Neural crest cell (in vitro differentiated cells): Measurements from ENCODE around the gene NFU1. TPM values are rescaled to one million over a fixed set of nuclear protein-coding genes. Genes with fewer than 3 reads are reported as not detected.

Experiments used
- DNase-seq: peaks from one replicate; pipeline ENCODE4 v3.0.0; 2021; ENCODE audit warnings: low read depth, mixed read lengths, low spot score
- H3K27ac Mint-ChIP-seq: one replicate; pipeline ENCODE4 v1.8.0; 2021; ENCODE audit warnings: mild to moderate bottlenecking, mixed read lengths; ENCODE audit not compliant: unreplicated experiment
- H3K27me3 Mint-ChIP-seq: 2 replicates; pipeline ENCODE4 v1.8.0; 2021; ENCODE audit warnings: low read depth, mild to moderate bottlenecking, mixed read lengths
- H3K36me3 Mint-ChIP-seq: 2 replicates; pipeline ENCODE4 v1.8.0; 2021; ENCODE audit warnings: low read depth, mild to moderate bottlenecking, mixed read lengths
- H3K4me1 Mint-ChIP-seq: 2 replicates; pipeline ENCODE4 v1.8.0; 2021; ENCODE audit warnings: mixed read lengths
- H3K4me3 Mint-ChIP-seq: one replicate; pipeline ENCODE4 v1.8.0; 2021; ENCODE audit warnings: mild to moderate bottlenecking, mixed read lengths
- H3K9me3 Mint-ChIP-seq: 2 replicates; pipeline ENCODE4 v1.8.0; 2021; ENCODE audit warnings: mixed read lengths
- CTCF ChIP-seq: fragments of 200-600 bp; sonication (generic); conservative IDR thresholded peaks from 2 replicates; pipeline ENCODE4 v1.5.0; 2021; ENCODE audit warnings: antibody characterized with exemption, mild to moderate bottlenecking
- total RNA-seq: library from RNA; stranded (reverse); gene quantifications from 2 replicates; pipeline ENCODE4 v1.2.1, GENCODE V29; 2021

NFU1 gene
- total RNA-seq, 1 donor from 2014 or later: 42.7 TPM

GRCh38 chr2:69385443-69386151 lies 51.6 kb downstream of the NFU1 start:
- Mint-ChIP-seq H3K9me3 (no peaks in the 10 kb centered on the region), H3K27ac (no peak overlapping the region), H3K4me3 (peak overlapping the region; percentile 93), H3K27me3 (no peaks in the 10 kb centered on the region), H3K36me3 (peaks cover under 1% of the 10 kb centered on the region), H3K4me1 (peaks cover 43% of the 10 kb centered on the region)
- no peak for DNase-seq
- no peak for TF ChIP-seq CTCF

- Mint-ChIP-seq H3K4me3 (no peak overlapping the region), H3K4me1 (peaks cover 40% of the 10 kb centered on the region), H3K9me3 (no peaks in the 10 kb centered on the region), H3K36me3 (peaks cover 3% of the 10 kb centered on the region), H3K27me3 (no peaks in the 10 kb centered on the region), H3K27ac (no peak overlapping the region)
- no peak for DNase-seq
- TF ChIP-seq CTCF: no peak
These were observed 52.6 kb downstream of the NFU1 start for GRCh38 chr2:69384618-69385081.

DNA sequence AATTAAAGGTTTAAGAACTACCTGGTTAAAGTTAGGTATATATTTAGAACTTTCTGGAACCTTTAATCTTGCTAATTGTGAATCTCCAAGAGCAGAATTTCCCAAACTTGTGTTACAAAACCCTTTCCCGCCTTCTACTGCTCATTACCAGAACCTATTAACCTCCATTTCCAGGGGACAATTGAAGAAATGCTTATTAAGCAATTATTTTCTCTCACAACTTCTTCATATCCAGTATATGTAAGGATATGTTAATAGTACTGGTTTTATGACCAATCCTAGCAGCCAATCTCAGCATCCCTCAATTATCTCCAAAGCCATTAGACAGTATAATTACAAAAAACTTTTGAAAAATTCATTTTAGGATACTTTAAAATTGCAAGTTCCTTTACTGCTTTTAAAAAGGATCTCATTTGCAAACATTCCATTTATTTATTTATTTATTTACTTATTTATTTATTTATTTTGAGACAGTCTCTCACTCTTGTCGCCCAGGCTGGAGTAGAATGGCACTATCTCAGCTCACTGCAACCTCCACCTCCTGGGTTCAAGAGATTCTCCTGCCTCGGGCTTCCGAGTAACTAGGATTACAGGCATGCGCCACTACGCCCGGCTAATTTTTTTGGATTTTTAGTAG lies 53.9 kb downstream of the NFU1 start:
- no peak for DNase-seq
- no peak for TF ChIP-seq CTCF
- H3K27me3 Mint-ChIP-seq: no peaks in the 10 kb centered on the region
- H3K27ac Mint-ChIP-seq: no peak overlapping the region
- H3K4me1 Mint-ChIP-seq: peaks cover 29% of the 10 kb centered on the region
- H3K4me3 Mint-ChIP-seq: peak overlapping the region; percentile 33
- peaks cover 5% of the 10 kb centered on the region for H3K36me3 Mint-ChIP-seq
- H3K9me3 Mint-ChIP-seq: no peaks in the 10 kb centered on the region

GRCh38 chr2:69382547-69382946 lies 54.7 kb downstream of the NFU1 start:
- no peak overlapping the region for H3K27ac Mint-ChIP-seq
- H3K36me3 Mint-ChIP-seq: peaks cover 5% of the 10 kb centered on the region
- no peak for TF ChIP-seq CTCF
- H3K27me3 Mint-ChIP-seq: no peaks in the 10 kb centered on the region
- no peaks in the 10 kb centered on the region for H3K9me3 Mint-ChIP-seq
- DNase-seq: no peak
- H3K4me1 Mint-ChIP-seq: peaks cover 21% of the 10 kb centered on the region
- H3K4me3 Mint-ChIP-seq: peak overlapping the region; percentile 5

GRCh38 chr2:69381337-69381737 lies 55.9 kb downstream of the NFU1 start:
- no peak overlapping the region for H3K4me3 Mint-ChIP-seq
- H3K9me3 Mint-ChIP-seq: no peaks in the 10 kb centered on the region
- peaks cover 5% of the 10 kb centered on the region for H3K36me3 Mint-ChIP-seq
- DNase-seq: no peak
- H3K4me1 Mint-ChIP-seq: peaks cover 17% of the 10 kb centered on the region
- H3K27me3 Mint-ChIP-seq: no peaks in the 10 kb centered on the region
- TF ChIP-seq CTCF: no peak
- H3K27ac Mint-ChIP-seq: no peak overlapping the region
